ENCODE results near the gene FARS2.
"Not testable (repeated sequence)": the region's sequence is repeated elsewhere in the genome, so short reads cannot be mapped to it uniquely, and the experiment has no call there.

The FARS2 gene

GRCh38 chr6:5684320-5685053 lies 423.2 kb downstream of the FARS2 start:
- H3K36me3 ChIP-seq (ENCODE audit: control insufficient read depth, insufficient read depth, low read length): no peaks in the 10 kb centered on the region
- no peak overlapping the region for H3K4me3 ChIP-seq (ENCODE audit: low read depth, low read length)
- peaks cover 2% of the 10 kb centered on the region; the same call in 1 of the 2 replicates for H3K4me1 ChIP-seq (ENCODE audit: control insufficient read depth, insufficient read depth, low read length)
- no peak overlapping the region for H3K9ac ChIP-seq (ENCODE audit: low read depth, low read length)
- no peaks in the 10 kb centered on the region for H3K27me3 ChIP-seq (ENCODE audit: control insufficient read depth, insufficient read depth, low read length)
- H3K9me3 ChIP-seq (ENCODE audit: control insufficient read depth, insufficient read depth, low read length): no peaks in the 10 kb centered on the region
- no peak overlapping the region for H3K27ac ChIP-seq (ENCODE audit: low read depth, low read length)

DNA sequence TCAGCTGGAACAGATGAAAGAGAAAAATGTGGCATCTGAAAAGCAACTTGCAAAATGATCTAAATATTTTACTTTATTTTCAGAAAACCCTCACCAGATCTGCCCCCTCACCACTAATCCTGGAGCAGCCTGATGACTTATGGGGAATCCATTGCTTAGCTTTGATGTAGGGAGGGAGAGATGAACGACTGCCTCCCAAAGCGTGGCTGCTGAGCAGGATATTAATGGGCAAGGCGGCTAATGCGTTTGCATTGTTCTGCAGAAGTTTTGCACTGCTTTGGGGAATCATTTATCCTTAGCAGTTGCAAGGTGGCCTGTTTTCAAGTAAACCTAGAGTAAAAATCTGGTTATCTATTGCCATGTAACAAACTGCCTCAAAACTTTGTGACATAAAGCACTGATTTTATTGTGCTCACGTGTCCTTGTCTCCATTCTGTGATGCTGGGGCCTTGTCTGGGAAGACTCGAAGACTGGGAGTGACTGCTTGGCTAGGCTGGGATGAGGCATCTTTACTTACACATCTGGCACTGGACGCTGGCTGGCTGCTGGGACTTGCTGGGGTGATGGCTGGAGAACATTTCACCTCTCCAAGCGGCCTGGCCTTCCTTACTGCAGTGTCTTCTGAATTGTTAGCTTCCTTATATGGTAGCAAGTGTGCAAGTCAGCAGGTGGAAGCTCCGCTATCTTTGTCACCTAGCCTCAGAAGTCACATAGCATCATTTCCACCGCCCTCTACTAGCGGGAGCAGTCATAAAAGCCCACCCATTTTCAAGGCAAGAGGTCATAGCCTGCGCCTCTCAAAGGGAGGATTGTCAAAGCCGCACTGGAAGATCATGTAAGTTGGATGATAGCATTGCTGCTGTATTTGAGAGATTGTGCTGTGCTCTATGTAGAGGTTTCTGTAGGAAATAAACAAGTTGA lies 432.2 kb downstream of the FARS2 start:
- Histone ChIP-seq H3K27ac (ENCODE audit: low read depth, low read length) (no peak overlapping the region), H3K9ac (ENCODE audit: low read depth, low read length) (no peak overlapping the region), H3K4me3 (ENCODE audit: low read depth, low read length) (no peak overlapping the region), H3K9me3 (ENCODE audit: control insufficient read depth, insufficient read depth, low read length) (peaks cover 7% of the 10 kb centered on the region), H3K36me3 (ENCODE audit: control insufficient read depth, insufficient read depth, low read length) (no peaks in the 10 kb centered on the region), H3K4me1 (ENCODE audit: control insufficient read depth, insufficient read depth, low read length) (no peaks in the 10 kb centered on the region), H3K27me3 (ENCODE audit: control insufficient read depth, insufficient read depth, low read length) (no peaks in the 10 kb centered on the region)

DNA sequence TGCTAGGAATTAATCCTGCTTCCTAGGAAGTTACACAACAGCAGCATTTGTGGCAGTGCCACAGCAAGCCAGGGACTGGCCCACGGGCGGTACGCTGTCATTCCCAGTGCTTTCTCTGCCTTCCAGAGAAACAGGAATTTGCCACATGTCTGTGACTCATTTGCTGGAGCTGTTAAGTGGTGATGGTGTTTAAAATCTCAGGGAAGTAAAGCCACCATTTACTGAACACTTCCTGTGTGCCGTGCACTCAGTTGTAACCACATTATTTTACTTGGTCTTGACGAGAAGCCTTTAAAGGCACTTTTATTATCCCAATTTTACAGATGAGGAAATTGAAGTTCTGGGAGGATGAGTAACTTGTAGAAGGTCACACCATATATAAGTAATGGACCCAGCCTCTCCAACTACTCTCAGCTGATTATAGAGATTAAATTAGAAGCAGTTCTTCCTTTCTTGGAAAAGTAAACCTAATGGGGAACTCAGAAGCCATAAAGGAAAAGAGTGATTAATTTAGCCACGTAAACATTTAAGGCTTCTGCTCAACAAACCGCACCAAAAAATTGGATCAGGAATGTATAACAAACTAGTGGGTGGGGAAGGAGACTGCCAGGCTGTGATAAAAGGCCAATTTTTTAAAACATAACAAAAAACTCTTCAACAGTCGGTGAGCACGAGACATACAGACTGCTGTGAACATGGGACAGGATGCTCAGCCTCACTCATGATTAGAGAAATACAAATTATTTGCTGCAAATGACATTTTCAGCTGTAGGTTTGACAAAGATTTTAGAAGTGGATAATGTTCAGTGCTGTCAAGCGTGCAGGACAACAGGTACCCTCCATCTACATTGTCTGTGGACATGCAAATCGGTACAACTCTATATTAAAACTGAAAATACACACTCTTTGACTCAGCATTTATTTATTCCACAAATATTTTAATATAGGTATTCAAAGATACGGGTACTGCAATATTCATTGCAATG lies 434.2 kb downstream of the FARS2 start:
- Histone ChIP-seq H3K9me3 (ENCODE audit: control insufficient read depth, insufficient read depth, low read length) (peaks cover 7% of the 10 kb centered on the region), H3K4me1 (ENCODE audit: control insufficient read depth, insufficient read depth, low read length) (no peaks in the 10 kb centered on the region), H3K27me3 (ENCODE audit: control insufficient read depth, insufficient read depth, low read length) (no peaks in the 10 kb centered on the region), H3K27ac (ENCODE audit: low read depth, low read length) (no peak overlapping the region), H3K36me3 (ENCODE audit: control insufficient read depth, insufficient read depth, low read length) (no peaks in the 10 kb centered on the region), H3K4me3 (ENCODE audit: low read depth, low read length) (no peak overlapping the region), H3K9ac (ENCODE audit: low read depth, low read length) (no peak overlapping the region)

- H3K27ac ChIP-seq (ENCODE audit: low read depth, low read length): no peak overlapping the region
- H3K4me3 ChIP-seq (ENCODE audit: low read depth, low read length): no peak overlapping the region
Observed at GRCh38 chr6:5697508-5697907, 436.2 kb downstream of the FARS2 start.

GRCh38 chr6:5698318-5698717 lies 437.0 kb downstream of the FARS2 start:
- Histone ChIP-seq H3K27me3 (ENCODE audit: control insufficient read depth, insufficient read depth, low read length) (no peaks in the 10 kb centered on the region), H3K9ac (ENCODE audit: low read depth, low read length) (no peak overlapping the region), H3K4me3 (ENCODE audit: low read depth, low read length) (no peak overlapping the region), H3K27ac (ENCODE audit: low read depth, low read length) (no peak overlapping the region), H3K4me1 (ENCODE audit: control insufficient read depth, insufficient read depth, low read length) (no peaks in the 10 kb centered on the region), H3K9me3 (ENCODE audit: control insufficient read depth, insufficient read depth, low read length) (no peaks in the 10 kb centered on the region), H3K36me3 (ENCODE audit: control insufficient read depth, insufficient read depth, low read length) (no peaks in the 10 kb centered on the region)

More at GRCh38 chr6:5697508-5697907, 436.2 kb downstream of the FARS2 start:
- no peaks in the 10 kb centered on the region for H3K27me3 ChIP-seq (ENCODE audit: control insufficient read depth, insufficient read depth, low read length)
- no peaks in the 10 kb centered on the region for H3K36me3 ChIP-seq (ENCODE audit: control insufficient read depth, insufficient read depth, low read length)
- H3K4me1 ChIP-seq (ENCODE audit: control insufficient read depth, insufficient read depth, low read length): no peaks in the 10 kb centered on the region
- no peak overlapping the region for H3K9ac ChIP-seq (ENCODE audit: low read depth, low read length)
- H3K9me3 ChIP-seq (ENCODE audit: control insufficient read depth, insufficient read depth, low read length): no peaks in the 10 kb centered on the region

DNA sequence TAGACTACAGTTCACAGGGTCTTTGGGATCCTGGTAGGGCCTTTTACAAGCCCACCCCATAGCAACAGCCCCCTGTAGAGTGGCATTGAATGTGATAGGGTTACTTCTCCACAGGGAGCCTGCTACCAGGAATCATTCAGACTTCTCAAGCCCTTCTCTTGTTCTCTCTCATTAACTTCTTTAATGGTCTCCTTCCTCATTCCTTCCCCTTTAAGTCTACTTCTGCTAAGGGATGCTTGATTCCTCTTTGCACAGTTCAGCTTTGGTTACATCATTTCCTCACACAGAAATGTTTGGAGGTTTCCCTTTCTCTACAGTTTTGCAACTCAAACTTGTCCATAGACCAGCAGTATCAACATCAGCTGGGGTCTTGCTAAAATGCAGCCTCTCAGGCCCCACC lies 437.8 kb downstream of the FARS2 start:
- not testable (repeated sequence) for H3K4me1 ChIP-seq (ENCODE audit: control insufficient read depth, insufficient read depth, low read length); H3K36me3 ChIP-seq (ENCODE audit: control insufficient read depth, insufficient read depth, low read length); H3K9ac ChIP-seq (ENCODE audit: low read depth, low read length); H3K27me3 ChIP-seq (ENCODE audit: control insufficient read depth, insufficient read depth, low read length); H3K4me3 ChIP-seq (ENCODE audit: low read depth, low read length); H3K27ac ChIP-seq (ENCODE audit: low read depth, low read length); H3K9me3 ChIP-seq (ENCODE audit: control insufficient read depth, insufficient read depth, low read length)

DNA sequence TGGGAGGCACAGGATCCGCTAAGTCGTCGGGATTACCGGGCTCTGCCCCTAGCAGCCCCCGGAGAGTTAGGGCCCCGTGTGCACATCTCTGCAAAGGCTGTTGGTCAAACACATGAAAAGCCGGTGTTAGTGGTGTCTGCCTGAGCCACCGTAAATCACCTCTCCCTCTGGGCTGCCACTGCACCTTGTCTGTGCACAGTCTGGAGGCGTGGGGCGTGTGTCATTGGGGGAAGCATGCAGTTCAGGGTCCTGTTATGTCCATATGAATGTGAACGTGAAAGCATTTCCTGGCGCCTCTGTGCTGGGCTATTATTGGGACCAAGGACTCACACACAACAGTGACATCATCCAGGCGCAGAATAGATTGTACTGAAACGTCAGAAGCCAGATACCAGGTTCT lies 439.9 kb downstream of the FARS2 start:
- Histone ChIP-seq H3K9me3 (ENCODE audit: control insufficient read depth, insufficient read depth, low read length) (no peaks in the 10 kb centered on the region), H3K4me3 (ENCODE audit: low read depth, low read length) (no peak overlapping the region), H3K27ac (ENCODE audit: low read depth, low read length) (no peak overlapping the region), H3K36me3 (ENCODE audit: control insufficient read depth, insufficient read depth, low read length) (no peaks in the 10 kb centered on the region), H3K4me1 (ENCODE audit: control insufficient read depth, insufficient read depth, low read length) (no peaks in the 10 kb centered on the region), H3K9ac (ENCODE audit: low read depth, low read length) (no peak overlapping the region), H3K27me3 (ENCODE audit: control insufficient read depth, insufficient read depth, low read length) (no peaks in the 10 kb centered on the region)

- H3K27ac ChIP-seq (ENCODE audit: low read depth, low read length): no peak overlapping the region
- H3K36me3 ChIP-seq (ENCODE audit: control insufficient read depth, insufficient read depth, low read length): no peaks in the 10 kb centered on the region
- no peaks in the 10 kb centered on the region for H3K4me1 ChIP-seq (ENCODE audit: control insufficient read depth, insufficient read depth, low read length)
Observed at GRCh38 chr6:5704708-5705107, 443.4 kb downstream of the FARS2 start.

GRCh38 chr6:5705252-5705651 lies 443.9 kb downstream of the FARS2 start:
- Histone ChIP-seq H3K27me3 (ENCODE audit: control insufficient read depth, insufficient read depth, low read length) (no peaks in the 10 kb centered on the region), H3K27ac (ENCODE audit: low read depth, low read length) (no peak overlapping the region), H3K4me3 (ENCODE audit: low read depth, low read length) (no peak overlapping the region), H3K4me1 (ENCODE audit: control insufficient read depth, insufficient read depth, low read length) (no peaks in the 10 kb centered on the region), H3K9me3 (ENCODE audit: control insufficient read depth, insufficient read depth, low read length) (no peaks in the 10 kb centered on the region), H3K36me3 (ENCODE audit: control insufficient read depth, insufficient read depth, low read length) (no peaks in the 10 kb centered on the region), H3K9ac (ENCODE audit: low read depth, low read length) (no peak overlapping the region)

More at GRCh38 chr6:5704708-5705107, 443.4 kb downstream of the FARS2 start:
- no peak overlapping the region for H3K4me3 ChIP-seq (ENCODE audit: low read depth, low read length)
- H3K9me3 ChIP-seq (ENCODE audit: control insufficient read depth, insufficient read depth, low read length): no peaks in the 10 kb centered on the region
- H3K27me3 ChIP-seq (ENCODE audit: control insufficient read depth, insufficient read depth, low read length): no peaks in the 10 kb centered on the region
- no peak overlapping the region for H3K9ac ChIP-seq (ENCODE audit: low read depth, low read length)

GRCh38 chr6:5706124-5707033 lies 445.1 kb downstream of the FARS2 start:
- Histone ChIP-seq H3K9ac (ENCODE audit: low read depth, low read length) (no peak overlapping the region), H3K4me1 (ENCODE audit: control insufficient read depth, insufficient read depth, low read length) (no peaks in the 10 kb centered on the region), H3K9me3 (ENCODE audit: control insufficient read depth, insufficient read depth, low read length) (no peaks in the 10 kb centered on the region), H3K4me3 (ENCODE audit: low read depth, low read length) (no peak overlapping the region), H3K36me3 (ENCODE audit: control insufficient read depth, insufficient read depth, low read length) (no peaks in the 10 kb centered on the region), H3K27ac (ENCODE audit: low read depth, low read length) (no peak overlapping the region), H3K27me3 (ENCODE audit: control insufficient read depth, insufficient read depth, low read length) (no peaks in the 10 kb centered on the region)
